WTC11 (cell line): Measurements from ENCODE around the gene KAT7. TPM values are rescaled to one million over a fixed set of nuclear protein-coding genes. Genes with fewer than 3 reads are reported as not detected.

Source experiments
- ATAC-seq: fragments of 200-7000 bp; cut with Tn5 transposase; 2 replicates; pipeline ENCODE4 v1.10.0; 2021; ENCODE audit warnings: mild to moderate bottlenecking, moderate library complexity
- CTCF ChIA-PET: fragments of 300-600 bp; sonication (Branson Sonifier 250); formaldehyde crosslinking; loops from one replicate; lab custom pipeline; 2021; ENCODE audit warnings: antibody characterized with exemption; lab: Charles Lee
- POLR2A ChIA-PET: fragments of 350-600 bp; sonication (Branson Sonifier 250); formaldehyde crosslinking; loops from one replicate; lab custom pipeline; 2021; ENCODE audit warnings: antibody characterized with exemption; lab: Charles Lee
- DNase-seq: peaks from one replicate; pipeline ENCODE4 v3.0.0; 2021; ENCODE audit warnings: low spot score
- H3K27ac Mint-ChIP-seq: 2 replicates; pipeline ENCODE4 v1.8.0; 2021; ENCODE audit warnings: mixed read lengths
- H3K27me3 Mint-ChIP-seq: 2 replicates; pipeline ENCODE4 v1.8.0; 2021; ENCODE audit warnings: low read depth, mild to moderate bottlenecking, moderate library complexity, mixed read lengths
- H3K36me3 Mint-ChIP-seq: 2 replicates; pipeline ENCODE4 v1.8.0; 2021; ENCODE audit warnings: mixed read lengths
- H3K4me1 Mint-ChIP-seq: 2 replicates; pipeline ENCODE4 v1.8.0; 2022; ENCODE audit warnings: mixed read lengths
- H3K4me3 Mint-ChIP-seq: 2 replicates; pipeline ENCODE4 v1.8.0; 2021; ENCODE audit warnings: mild to moderate bottlenecking, moderate library complexity, mixed read lengths
- H3K9me3 Mint-ChIP-seq: 2 replicates; pipeline ENCODE4 v1.8.0; 2021; ENCODE audit warnings: mixed read lengths
- ATF3 ChIP-seq: sonication (generic); formaldehyde crosslinking; conservative IDR thresholded peaks from 2 replicates; pipeline ENCODE4 v1.8.1; 2022; ENCODE audit warnings: mild to moderate bottlenecking, missing genetic modification reagents
- CREB1 ChIP-seq: sonication (generic); formaldehyde crosslinking; IDR thresholded peaks from 2 replicates; pipeline ENCODE4 v1.8.0; 2023; ENCODE audit warnings: mild to moderate bottlenecking, missing genetic modification reagents
- ETV6 ChIP-seq: sonication (generic); formaldehyde crosslinking; IDR thresholded peaks from 2 replicates; pipeline ENCODE4 v1.8.1; 2022; ENCODE audit warnings: mild to moderate bottlenecking, missing genetic modification reagents
- FOXK1 ChIP-seq: sonication (generic); formaldehyde crosslinking; IDR thresholded peaks from 2 replicates; pipeline ENCODE4 v1.8.0; 2022; ENCODE audit warnings: mild to moderate bottlenecking, moderate library complexity, missing genetic modification reagents
- IRF2 ChIP-seq: sonication (generic); formaldehyde crosslinking; IDR thresholded peaks from 2 replicates; pipeline ENCODE4 v1.8.0; 2022; ENCODE audit warnings: low read depth, missing genetic modification reagents, borderline replicate concordance
- MAX ChIP-seq: sonication (generic); formaldehyde crosslinking; IDR thresholded peaks from 2 replicates; pipeline ENCODE4 v1.8.0; 2022; ENCODE audit warnings: mild to moderate bottlenecking, missing genetic modification reagents
- NR3C1 ChIP-seq: sonication (generic); formaldehyde crosslinking; conservative IDR thresholded peaks from 2 replicates; pipeline ENCODE4 v1.8.1; 2023; ENCODE audit warnings: low read depth, mild to moderate bottlenecking, missing genetic modification reagents
- PRRX2 ChIP-seq: fragments of 250-450 bp; sonication (Bioruptor Pico); IDR thresholded peaks from 2 replicates; pipeline ENCODE4 v1.8.0; 2021; ENCODE audit warnings: mild to moderate bottlenecking
- SMAD4 ChIP-seq: sonication (generic); formaldehyde crosslinking; IDR thresholded peaks from 2 replicates; pipeline ENCODE4 v1.8.0; 2022; ENCODE audit warnings: mild to moderate bottlenecking, missing genetic modification reagents
- TEAD4 ChIP-seq: sonication (generic); formaldehyde crosslinking; IDR thresholded peaks from 2 replicates; pipeline ENCODE4 v1.8.0; 2022; ENCODE audit warnings: mild to moderate bottlenecking, missing genetic modification reagents
- USF1 ChIP-seq: sonication (generic); formaldehyde crosslinking; IDR thresholded peaks from 2 replicates; pipeline ENCODE4 v1.8.0; 2022; ENCODE audit warnings: mild to moderate bottlenecking, missing genetic modification reagents
- total RNA-seq: library from RNA; stranded (reverse); gene quantifications from 3 replicates; pipeline ENCODE4 v1.2.3, GENCODE V29; 2021
- TF ChIP-seq, protein P1 (sequence below): sonication (generic); formaldehyde crosslinking; IDR thresholded peaks from 2 replicates; pipeline ENCODE4 v1.8.0; 2023; ENCODE audit warnings: mild to moderate bottlenecking, missing genetic modification reagents
- TF ChIP-seq, protein P2 (sequence below): fragments of 250-450 bp; sonication (Bioruptor Pico); IDR thresholded peaks from 2 replicates; pipeline ENCODE4 v1.9.0; 2021; ENCODE audit warnings: mild to moderate bottlenecking, borderline replicate concordance
- TF ChIP-seq, protein P3 (sequence below): sonication (generic); formaldehyde crosslinking; IDR thresholded peaks from 2 replicates; pipeline ENCODE4 v1.8.1; 2022; ENCODE audit warnings: low read depth, missing genetic modification reagents, borderline replicate concordance

KAT7 gene
- total RNA-seq, 1 experiment from 2014 or later: 199 TPM

DNA sequence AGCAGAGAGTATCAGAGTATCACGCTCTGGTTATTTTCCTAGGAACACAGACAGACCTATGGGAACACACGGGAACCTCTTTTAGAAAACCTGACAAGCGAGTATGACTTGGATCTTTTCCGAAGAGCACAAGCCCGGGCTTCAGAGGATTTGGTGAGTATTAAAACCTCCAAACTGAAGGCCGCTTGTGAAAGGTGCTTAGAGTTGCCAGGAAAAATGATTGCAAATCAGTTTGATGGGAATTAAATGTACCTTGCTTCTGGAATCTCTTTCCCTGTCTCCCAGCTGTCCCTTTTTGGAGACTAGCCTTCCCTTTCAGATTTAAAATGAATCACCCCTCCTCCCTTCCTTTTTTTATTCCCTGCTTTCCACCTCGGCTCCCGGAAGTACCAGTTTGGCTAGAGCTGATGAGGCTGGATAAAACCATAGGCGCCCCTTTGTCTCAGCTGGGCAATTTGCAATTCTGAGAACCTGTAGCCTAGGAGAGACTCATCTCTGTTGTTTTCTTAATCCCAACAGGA is 27.3 kb downstream of the KAT7 start:
- CTCF ChIA-PET: interaction anchor here (0.8 to 1.9 kb wide), 6 partner anchors 28 to 259 kb away, joined by 3 to 6 read pairs (median 3); partner anchors contain the start of gene SLC35B1

DNA sequence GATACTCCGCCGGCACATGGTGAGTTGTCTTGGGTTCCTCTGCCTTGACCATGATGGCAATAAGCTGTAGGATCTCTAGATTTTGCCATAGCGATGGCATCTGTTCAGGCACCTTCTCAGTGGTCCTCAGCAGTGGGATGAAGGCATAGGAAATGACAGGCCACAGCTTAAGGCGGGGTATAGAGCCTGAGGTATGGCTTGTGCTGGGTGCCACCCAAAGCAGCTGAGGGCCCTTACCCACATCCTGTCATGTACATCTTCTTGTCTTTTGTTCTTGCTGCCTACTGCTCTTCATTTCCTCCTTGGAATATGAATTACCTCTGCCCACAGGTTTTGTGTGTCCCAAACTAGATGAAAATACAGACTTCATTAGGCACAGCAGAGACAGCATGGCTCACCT is 29.5 kb downstream of the KAT7 start:
- ChIA-PET CTCF (interaction anchor here (1.1 kb wide), 1 partner anchor 30 kb away, joined by 3 read pairs; no protein-coding TSS in a partner anchor), POLR2A (no interaction called here)
- ATAC-seq: no peak
- peak overlapping the region; percentile 77 for H3K4me3 Mint-ChIP-seq
- no peaks in the 10 kb centered on the region for H3K27me3 Mint-ChIP-seq
- H3K27ac Mint-ChIP-seq: peak overlapping the region; percentile 99
- H3K9me3 Mint-ChIP-seq: no peaks in the 10 kb centered on the region
- H3K4me1 Mint-ChIP-seq: peaks cover 84% of the 10 kb centered on the region
- peaks cover 61% of the 10 kb centered on the region for H3K36me3 Mint-ChIP-seq
- TF ChIP-seq, protein P1, sequence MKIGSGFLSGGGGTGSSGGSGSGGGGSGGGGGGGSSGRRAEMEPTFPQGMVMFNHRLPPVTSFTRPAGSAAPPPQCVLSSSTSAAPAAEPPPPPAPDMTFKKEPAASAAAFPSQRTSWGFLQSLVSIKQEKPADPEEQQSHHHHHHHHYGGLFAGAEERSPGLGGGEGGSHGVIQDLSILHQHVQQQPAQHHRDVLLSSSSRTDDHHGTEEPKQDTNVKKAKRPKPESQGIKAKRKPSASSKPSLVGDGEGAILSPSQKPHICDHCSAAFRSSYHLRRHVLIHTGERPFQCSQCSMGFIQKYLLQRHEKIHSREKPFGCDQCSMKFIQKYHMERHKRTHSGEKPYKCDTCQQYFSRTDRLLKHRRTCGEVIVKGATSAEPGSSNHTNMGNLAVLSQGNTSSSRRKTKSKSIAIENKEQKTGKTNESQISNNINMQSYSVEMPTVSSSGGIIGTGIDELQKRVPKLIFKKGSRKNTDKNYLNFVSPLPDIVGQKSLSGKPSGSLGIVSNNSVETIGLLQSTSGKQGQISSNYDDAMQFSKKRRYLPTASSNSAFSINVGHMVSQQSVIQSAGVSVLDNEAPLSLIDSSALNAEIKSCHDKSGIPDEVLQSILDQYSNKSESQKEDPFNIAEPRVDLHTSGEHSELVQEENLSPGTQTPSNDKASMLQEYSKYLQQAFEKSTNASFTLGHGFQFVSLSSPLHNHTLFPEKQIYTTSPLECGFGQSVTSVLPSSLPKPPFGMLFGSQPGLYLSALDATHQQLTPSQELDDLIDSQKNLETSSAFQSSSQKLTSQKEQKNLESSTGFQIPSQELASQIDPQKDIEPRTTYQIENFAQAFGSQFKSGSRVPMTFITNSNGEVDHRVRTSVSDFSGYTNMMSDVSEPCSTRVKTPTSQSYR (CRISPR knock-in tag): no peak
- TF ChIP-seq USF1 (CRISPR knock-in tag): no peak
- no peak for TF ChIP-seq PRRX2 (CRISPR knock-in tag)
- TF ChIP-seq, protein P2, sequence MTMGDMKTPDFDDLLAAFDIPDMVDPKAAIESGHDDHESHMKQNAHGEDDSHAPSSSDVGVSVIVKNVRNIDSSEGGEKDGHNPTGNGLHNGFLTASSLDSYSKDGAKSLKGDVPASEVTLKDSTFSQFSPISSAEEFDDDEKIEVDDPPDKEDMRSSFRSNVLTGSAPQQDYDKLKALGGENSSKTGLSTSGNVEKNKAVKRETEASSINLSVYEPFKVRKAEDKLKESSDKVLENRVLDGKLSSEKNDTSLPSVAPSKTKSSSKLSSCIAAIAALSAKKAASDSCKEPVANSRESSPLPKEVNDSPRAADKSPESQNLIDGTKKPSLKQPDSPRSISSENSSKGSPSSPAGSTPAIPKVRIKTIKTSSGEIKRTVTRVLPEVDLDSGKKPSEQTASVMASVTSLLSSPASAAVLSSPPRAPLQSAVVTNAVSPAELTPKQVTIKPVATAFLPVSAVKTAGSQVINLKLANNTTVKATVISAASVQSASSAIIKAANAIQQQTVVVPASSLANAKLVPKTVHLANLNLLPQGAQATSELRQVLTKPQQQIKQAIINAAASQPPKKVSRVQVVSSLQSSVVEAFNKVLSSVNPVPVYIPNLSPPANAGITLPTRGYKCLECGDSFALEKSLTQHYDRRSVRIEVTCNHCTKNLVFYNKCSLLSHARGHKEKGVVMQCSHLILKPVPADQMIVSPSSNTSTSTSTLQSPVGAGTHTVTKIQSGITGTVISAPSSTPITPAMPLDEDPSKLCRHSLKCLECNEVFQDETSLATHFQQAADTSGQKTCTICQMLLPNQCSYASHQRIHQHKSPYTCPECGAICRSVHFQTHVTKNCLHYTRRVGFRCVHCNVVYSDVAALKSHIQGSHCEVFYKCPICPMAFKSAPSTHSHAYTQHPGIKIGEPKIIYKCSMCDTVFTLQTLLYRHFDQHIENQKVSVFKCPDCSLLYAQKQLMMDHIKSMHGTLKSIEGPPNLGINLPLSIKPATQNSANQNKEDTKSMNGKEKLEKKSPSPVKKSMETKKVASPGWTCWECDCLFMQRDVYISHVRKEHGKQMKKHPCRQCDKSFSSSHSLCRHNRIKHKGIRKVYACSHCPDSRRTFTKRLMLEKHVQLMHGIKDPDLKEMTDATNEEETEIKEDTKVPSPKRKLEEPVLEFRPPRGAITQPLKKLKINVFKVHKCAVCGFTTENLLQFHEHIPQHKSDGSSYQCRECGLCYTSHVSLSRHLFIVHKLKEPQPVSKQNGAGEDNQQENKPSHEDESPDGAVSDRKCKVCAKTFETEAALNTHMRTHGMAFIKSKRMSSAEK (CRISPR knock-in tag): no peak
- no peak for TF ChIP-seq ATF3 (CRISPR knock-in tag)
- TF ChIP-seq FOXK1 (CRISPR knock-in tag): no peak
- no peak for TF ChIP-seq CREB1 (CRISPR knock-in tag)
- no peak for TF ChIP-seq IRF2 (CRISPR knock-in tag)
- no peak for TF ChIP-seq SMAD4 (CRISPR knock-in tag)
- TF ChIP-seq, all 79 proteins: peak for 0
- no peak for DNase-seq

More for the DNA sequence above, 27.3 kb downstream of the KAT7 start:
- Mint-ChIP-seq H3K27me3 (no peaks in the 10 kb centered on the region), H3K4me1 (peaks cover 74% of the 10 kb centered on the region), H3K4me3 (peak overlapping the region; percentile 77), H3K27ac (peak overlapping the region; percentile 99), H3K9me3 (no peaks in the 10 kb centered on the region), H3K36me3 (peaks cover 49% of the 10 kb centered on the region)
- TF ChIP-seq TEAD4 (no peak), ETV6 (CRISPR knock-in tag) (peak; percentile 71; the same call in 1 of the 2 replicates), MAX (CRISPR knock-in tag) (0 out of 2 replicates have a peak, but pooled peaks have one; percentile 19), NR3C1 (CRISPR knock-in tag) (no peak)
- TF ChIP-seq, protein P3, sequence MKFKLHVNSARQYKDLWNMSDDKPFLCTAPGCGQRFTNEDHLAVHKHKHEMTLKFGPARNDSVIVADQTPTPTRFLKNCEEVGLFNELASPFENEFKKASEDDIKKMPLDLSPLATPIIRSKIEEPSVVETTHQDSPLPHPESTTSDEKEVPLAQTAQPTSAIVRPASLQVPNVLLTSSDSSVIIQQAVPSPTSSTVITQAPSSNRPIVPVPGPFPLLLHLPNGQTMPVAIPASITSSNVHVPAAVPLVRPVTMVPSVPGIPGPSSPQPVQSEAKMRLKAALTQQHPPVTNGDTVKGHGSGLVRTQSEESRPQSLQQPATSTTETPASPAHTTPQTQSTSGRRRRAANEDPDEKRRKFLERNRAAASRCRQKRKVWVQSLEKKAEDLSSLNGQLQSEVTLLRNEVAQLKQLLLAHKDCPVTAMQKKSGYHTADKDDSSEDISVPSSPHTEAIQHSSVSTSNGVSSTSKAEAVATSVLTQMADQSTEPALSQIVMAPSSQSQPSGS (CRISPR knock-in tag): no peak
- DNase-seq: peak; percentile 68
- POLR2A ChIA-PET: interaction anchor here (1.0 to 1.4 kb wide), 4 partner anchors 17 to 138 kb away, joined by 3 to 8 read pairs (median 3); partner anchors contain the start of genes FAM117A and SPOP
- ATAC-seq: peak; percentile 94
